HG03342 (cell line): ENCODE data around the gene CFAP61.

Experiments used
- ATAC-seq: cut with Tn5 transposase; IDR thresholded peaks from one replicate; pipeline ENCODE4 v1.9.1; 2021; ENCODE audit warnings: mild to moderate bottlenecking, moderate library complexity; ENCODE audit not compliant: unreplicated experiment

The CFAP61 gene

DNA sequence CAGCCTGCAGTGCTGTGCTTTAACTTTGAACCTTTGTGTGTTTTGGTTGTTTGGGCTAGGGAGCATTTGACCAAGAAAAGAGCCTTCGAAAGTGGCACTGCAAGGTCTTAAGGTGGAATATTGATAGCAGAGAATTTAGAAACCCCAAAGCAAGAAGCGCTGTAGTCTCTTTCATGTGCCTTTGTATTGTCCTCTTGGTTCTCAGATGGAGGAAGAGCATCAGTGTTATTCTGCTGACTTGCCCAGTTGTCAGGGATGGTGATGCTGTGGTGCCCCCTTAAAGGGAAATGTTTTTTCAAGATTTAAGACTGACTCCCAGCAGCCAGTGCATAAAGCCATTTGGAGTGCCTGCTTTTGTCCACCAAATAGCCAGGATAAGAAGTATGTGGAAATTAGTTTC lies 212.9 kb downstream of the CFAP61 start:
- ATAC-seq, result no peak

GRCh38 chr20:20266552-20266951 lies 214.2 kb downstream of the CFAP61 start:
- ATAC-seq, result no peak

GRCh38 chr20:20267685-20268370 lies 215.5 kb downstream of the CFAP61 start:
- ATAC-seq, result no peak

- no peak for ATAC-seq
Measured at GRCh38 chr20:20271271-20271670, 218.9 kb downstream of the CFAP61 start.

GRCh38 chr20:20272686-20273085 lies 220.4 kb downstream of the CFAP61 start:
- no peak for ATAC-seq

DNA sequence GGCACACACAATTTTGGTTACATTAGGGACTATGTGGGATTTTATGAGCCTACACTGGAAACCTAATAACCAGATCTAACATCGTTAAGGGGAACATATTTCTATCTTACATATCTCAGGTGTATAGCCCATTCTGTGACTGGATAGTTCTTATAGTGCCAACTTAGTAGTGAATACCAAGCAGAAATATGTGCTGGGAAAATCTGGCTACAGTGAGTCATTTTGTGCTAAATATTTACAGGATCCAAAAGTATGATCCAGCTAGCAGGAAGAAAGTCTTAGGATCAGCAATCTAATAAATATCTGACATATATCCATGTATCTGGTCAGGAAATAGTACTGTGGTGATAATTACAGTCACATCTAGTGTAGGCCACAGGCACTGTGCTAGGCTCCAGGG lies 221.0 kb downstream of the CFAP61 start:
- ATAC-seq, result no peak

DNA sequence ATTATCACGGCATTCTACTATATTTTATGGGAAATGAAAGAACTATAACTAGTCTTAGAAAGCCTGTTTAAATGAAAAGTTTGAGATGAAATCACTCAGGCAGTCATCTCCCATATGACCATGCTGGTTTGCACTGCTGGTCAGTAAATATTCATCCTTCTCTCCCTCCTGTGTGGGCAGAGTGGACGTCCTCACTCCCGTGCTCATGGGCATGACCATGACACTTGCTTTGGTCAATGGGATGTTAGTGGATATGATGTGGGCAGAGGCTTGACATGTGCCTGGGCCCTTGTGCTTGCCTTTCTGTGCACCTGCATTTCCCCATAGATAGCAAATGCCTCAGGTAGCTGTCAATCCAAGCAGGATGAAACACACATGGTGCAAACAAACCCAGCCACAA lies 222.5 kb downstream of the CFAP61 start:
- no peak for ATAC-seq

GRCh38 chr20:20275636-20276035 lies 223.3 kb downstream of the CFAP61 start:
- ATAC-seq, result no peak

GRCh38 chr20:20276811-20277530 lies 224.6 kb downstream of the CFAP61 start:
- ATAC-seq, result no peak

- no peak for ATAC-seq
Measured at GRCh38 chr20:20277894-20278335, 225.6 kb downstream of the CFAP61 start.

GRCh38 chr20:20286061-20286460 lies 233.7 kb downstream of the CFAP61 start:
- ATAC-seq, result no peak

DNA sequence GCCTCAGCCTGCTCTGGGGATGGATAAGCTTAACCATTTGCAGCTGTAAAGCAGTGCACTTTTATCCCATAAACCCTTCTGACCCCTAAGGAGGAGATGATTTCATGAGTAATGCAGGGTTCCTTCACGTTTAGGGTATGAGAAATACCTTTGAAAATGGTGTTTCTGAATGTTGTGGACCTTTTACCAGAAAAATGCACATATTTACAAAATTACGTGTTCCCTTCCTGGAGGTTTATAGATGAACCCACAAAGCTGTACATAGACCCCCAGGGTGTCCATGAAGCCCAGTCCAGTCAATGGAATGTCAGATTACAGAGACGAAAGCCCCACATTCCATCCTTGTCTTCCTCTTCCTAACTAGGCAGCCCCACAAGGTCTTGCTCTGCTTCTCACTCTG lies 237.0 kb downstream of the CFAP61 start:
- no peak for ATAC-seq

DNA sequence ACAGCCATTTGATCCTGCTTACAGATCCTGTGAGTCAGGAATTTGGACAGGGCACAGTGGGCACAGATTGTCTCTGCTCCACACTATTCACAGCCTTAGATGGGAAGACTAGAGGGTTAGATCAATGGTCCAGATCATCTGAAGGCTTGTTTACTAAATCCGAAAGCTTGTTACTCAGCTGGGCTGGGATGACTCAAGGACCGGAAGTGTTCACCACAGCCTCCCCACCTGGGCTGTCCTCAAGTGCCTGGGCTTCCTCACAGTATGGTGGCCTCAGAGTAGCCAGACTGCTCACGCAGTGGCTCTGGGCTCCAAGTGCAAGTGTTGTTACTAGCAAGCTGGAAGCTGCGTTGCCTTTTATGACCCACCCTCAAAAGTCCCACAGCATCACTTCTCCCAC lies 240.1 kb downstream of the CFAP61 start:
- ATAC-seq, result no peak

DNA sequence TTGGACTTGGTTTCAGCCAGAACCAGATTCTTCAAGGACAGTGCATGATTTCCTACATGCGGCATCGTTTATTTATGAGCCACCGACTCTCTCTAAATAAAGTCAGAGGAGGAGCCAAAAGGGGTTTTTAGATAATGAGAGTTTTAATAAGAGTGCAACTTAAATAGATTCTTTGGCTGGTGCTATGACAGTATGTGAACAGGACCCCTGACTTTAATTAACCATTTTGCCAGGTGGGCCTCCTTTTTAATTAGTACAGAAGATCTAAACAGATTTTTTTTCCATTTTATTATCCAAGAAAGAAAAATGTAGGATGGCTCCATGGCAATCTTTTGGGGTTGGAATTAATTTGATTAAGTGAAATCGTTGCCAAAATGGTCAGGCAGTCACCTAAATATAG lies 240.8 kb downstream of the CFAP61 start:
- ATAC-seq, result no peak

- ATAC-seq, result no peak
Measured at GRCh38 chr20:20293691-20294385, 241.5 kb downstream of the CFAP61 start.

- no peak for ATAC-seq
Measured at GRCh38 chr20:20295621-20296498, 243.5 kb downstream of the CFAP61 start.

- no peak for ATAC-seq
Measured at GRCh38 chr20:20297181-20297580, 244.8 kb downstream of the CFAP61 start.

DNA sequence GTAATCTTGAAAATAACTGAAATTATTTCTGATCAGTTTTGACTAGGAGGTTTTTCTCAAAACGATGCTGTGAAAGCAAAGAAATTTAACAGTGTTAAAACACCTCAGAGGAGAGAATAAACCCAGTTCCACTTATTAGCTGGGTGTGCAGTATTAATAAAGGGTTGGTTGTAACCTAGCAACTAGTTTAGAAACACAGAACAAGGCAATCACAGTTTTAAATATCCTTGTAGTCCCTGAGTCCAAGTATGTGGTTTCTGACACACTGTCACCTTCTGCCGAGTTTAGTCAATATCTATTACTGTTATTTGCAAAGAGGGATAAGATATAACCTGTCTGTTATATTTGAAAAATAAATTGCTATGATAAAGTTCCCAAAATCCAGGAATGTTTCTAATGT lies 245.4 kb downstream of the CFAP61 start:
- no peak for ATAC-seq

- ATAC-seq, result no peak
Measured at GRCh38 chr20:20299904-20300303, 247.6 kb downstream of the CFAP61 start.

DNA sequence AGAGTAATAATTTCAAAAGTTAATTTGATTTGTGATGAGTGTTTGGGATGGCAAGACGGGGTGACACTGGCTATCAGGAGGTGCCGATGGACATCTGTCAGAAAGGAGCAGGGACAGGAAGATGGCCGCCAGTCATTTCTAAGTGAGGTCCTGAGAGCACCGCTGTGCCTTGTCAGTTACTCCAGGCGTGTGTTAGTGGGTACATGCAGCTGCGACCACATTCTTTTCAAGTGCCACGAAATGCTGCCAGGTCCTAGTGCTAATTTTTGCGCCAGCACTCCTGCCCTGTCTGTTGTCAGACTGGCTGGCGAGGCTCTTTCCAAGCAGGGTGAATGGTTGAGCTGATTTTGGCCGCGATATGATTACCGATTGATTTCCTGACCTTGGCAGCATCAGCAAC lies 251.0 kb downstream of the CFAP61 start:
- ATAC-seq, result no peak

DNA sequence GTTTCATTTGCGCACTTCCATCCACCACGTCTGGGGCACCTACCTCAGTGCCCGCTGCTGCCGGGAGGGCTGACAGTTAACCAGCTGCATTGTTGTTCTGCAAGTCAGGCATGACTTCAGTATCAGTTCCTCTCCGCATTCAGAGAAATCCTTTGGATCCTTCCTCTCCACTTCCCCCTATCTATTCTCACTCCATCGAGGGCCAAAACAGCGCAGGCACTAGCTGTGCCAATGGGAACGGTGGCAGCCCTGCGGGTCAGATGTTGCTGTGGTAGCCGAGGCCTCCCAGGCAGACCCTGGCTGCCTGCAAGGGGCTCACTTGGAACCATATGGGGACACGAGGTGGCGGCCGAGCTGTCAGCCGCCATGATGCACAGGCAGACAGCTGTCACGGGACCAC lies 251.4 kb downstream of the CFAP61 start:
- no peak for ATAC-seq
